ENCODE results near the gene CTNNBL1.

The CTNNBL1 gene

GRCh38 chr20:37737826-37738420, 44.1 kb downstream of the CTNNBL1 start:
- DNase-seq (ENCODE audit: low spot score): no peak

DNA sequence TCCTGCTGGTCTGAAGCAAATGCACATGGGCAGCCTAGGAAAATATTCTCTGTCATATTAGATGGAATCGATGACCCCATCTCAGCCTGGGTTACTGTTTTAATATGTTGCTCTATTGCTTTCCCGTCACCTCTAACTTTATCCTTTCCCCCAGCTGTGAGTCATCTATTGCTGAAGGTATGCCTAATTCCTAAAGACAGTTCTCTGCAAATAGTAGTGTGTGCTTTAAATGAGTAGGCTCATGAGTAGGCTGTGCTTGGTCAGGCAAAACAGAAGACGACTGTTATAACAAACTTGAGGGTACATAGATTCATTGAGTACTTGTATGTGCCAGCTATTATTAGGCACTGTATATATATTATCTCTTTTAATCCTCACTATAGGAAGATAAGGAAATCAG, 47.2 kb downstream of the CTNNBL1 start:
- no peak for DNase-seq (ENCODE audit: low spot score)

GRCh38 chr20:37741570-37741969, 47.7 kb downstream of the CTNNBL1 start:
- DNase-seq (ENCODE audit: low spot score): no peak

DNA sequence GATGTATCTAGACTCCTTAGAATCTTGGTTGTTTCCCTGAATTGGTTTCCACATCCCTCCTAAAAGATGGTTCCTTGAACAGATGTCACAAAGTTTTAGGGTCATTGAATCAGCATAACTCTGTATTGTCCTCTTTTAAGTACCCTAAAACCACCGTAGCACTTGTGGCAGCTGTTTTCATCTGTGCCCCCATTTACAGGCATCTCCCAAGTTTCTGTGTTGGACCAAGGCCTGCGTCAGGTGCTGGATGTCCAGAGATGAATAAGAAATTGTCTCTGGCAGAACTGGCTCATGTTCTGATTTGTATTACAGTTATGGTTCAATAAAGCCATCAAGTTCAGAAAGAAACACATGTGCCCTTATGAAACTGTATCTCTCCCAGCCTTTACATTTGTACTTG, 48.3 kb downstream of the CTNNBL1 start:
- no peak for DNase-seq (ENCODE audit: low spot score)

- DNase-seq (ENCODE audit: low spot score): no peak
Measured at GRCh38 chr20:37744347-37744746, 50.5 kb downstream of the CTNNBL1 start.

DNA sequence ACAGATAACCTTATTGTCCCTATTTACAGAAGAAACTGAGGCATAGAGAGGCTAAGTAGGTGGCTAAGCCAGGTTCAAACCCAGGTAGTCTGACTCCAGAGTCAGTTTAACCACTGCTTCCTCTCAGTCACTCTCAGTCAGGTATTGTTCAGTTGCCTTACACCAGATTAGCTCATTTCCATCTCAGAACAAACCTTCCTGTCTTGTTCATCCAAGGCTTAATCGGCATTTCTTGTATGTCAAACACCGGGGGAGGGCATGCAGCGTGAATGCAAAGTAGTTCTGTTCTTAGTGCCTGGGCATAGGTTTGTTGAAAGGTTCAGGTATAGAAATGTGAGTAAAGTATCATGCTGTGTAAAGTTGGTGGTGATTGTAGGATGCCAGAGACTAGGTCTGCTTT, 51.7 kb downstream of the CTNNBL1 start:
- DNase-seq (ENCODE audit: low spot score): peak; percentile 6

GRCh38 chr20:37748015-37748414, 54.2 kb downstream of the CTNNBL1 start:
- no peak for DNase-seq (ENCODE audit: low spot score)

- DNase-seq (ENCODE audit: low spot score): no peak
Measured at GRCh38 chr20:37749218-37749617, 55.4 kb downstream of the CTNNBL1 start.

DNA sequence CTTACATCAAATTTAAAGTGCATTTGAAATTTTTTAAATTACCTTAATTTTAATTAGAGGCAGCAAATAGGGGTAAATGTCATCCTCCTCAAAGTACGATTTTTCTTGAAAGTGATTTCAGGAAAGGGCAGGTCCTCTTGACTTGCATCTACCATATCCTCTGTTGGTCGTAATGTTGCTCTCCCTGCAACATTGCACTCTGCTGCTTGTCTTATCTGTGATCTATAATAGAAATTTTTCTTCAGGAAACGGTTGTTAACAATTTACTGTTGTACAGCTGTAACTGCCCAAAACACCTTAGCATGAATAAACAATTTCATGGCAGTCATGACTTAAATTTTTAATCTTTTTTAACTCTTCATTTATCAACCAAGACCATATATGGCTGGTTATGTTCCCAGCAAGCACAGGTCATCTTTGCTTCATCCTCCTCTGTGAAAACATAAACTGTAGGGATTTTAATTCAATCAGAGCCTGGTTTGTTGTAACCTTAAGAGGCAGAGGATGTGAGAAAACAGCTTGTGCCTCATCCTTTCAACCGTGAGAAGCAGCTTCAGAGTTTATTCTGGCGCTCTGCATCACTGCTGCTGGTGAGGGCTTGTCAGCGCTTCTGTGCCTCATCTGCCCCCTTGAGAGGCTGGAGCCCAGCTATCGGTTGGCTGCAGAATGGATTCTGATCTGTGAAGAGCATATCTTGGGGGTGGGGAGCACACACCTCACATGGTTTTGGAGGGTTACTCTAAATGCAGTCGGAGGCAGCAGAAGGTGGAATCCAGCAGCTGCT, 56.0 kb downstream of the CTNNBL1 start:
- DNase-seq (ENCODE audit: low spot score): peak; percentile 19

- DNase-seq (ENCODE audit: low spot score): no peak
Measured at GRCh38 chr20:37755665-37756064, 61.8 kb downstream of the CTNNBL1 start.

GRCh38 chr20:37756234-37756633, 62.4 kb downstream of the CTNNBL1 start:
- DNase-seq (ENCODE audit: low spot score): no peak

DNA sequence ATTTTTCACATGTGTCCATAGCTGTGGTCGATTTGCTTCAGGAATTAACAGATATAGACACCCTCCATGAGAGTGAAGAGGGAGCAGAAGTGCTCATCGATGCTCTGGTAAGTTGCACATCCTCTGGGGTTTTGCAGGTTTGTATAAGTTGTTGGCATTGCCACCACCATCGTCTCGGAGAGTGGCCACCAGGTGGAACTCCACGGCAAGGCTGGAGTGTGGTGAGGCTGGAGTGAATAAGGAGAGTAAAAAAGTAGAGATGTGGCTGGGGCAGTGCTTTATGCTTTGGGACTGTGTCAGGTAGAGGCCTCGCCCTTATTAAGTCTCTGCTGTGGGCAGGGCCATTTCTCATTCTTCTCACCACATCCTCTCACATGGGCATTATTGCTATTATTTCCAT, 63.7 kb downstream of the CTNNBL1 start:
- DNase-seq (ENCODE audit: low spot score): no peak

DNA sequence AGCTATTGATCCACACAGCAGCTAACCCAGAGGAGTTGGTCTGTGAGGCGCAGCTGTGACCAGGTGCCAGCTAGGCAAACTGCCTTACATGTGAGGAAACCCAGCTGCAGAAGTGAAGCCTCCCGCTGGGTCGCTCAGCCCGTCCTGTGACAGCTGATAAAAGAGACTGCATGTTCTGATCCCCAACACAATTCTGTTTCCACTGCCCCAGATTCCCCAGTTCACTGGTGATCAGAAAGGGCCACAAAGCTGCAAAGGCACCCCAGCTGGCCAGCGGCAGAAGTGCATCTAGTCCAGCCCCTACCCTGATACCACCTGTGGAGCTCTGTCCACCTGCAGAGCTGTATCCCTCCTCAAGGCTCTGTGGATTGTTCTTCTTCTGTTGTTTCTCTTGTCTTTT, 64.5 kb downstream of the CTNNBL1 start:
- DNase-seq (ENCODE audit: low spot score): no peak

DNA sequence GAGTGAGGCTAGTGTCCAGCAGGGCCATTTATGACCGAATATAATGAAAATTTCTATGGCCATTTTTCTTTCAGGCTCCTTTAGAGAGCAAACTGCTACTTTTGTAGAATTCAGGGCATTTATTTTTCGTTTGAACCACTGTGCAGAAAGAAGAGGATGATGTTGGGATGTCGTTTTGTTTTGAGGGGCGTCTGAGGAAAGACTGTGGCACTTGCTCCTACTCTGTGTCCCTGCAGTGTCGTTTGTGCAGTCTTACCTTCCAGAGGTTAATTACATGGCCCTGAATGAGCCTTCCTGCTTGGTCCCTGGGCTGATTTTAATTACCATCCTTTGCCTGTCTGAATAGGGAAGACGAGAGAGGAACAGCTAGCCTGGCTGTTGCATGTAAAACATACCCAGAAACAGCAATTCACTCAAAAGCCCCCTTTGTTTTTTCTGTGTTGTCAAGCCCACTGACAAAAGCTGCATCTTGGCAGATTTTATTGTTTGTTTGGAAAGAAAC, 65.3 kb downstream of the CTNNBL1 start:
- no peak for DNase-seq (ENCODE audit: low spot score)

DNA sequence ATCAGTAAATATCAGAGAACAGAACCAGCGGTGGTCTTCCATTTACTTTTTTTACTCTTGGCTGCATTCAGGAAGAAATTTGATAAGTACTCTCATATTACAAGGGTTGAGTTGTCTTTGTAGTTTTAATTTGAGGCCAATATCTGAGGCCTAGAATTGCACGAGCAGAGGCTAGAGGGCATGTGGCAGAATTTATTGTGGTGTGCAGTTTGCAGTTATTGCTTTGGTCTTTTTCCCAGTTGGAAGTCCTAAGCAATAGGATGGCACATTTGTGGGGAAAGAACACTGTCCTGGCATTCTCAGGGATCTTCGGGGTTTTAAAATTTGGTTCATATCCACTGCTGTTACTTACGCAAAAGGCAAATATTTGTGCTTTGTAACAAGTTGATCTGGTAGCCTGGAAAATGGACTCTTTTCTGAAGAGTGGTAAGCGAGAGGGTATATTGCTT, 66.0 kb downstream of the CTNNBL1 start:
- no peak for DNase-seq (ENCODE audit: low spot score)

GRCh38 chr20:37760322-37760721, 66.5 kb downstream of the CTNNBL1 start:
- no peak for DNase-seq (ENCODE audit: low spot score)

DNA sequence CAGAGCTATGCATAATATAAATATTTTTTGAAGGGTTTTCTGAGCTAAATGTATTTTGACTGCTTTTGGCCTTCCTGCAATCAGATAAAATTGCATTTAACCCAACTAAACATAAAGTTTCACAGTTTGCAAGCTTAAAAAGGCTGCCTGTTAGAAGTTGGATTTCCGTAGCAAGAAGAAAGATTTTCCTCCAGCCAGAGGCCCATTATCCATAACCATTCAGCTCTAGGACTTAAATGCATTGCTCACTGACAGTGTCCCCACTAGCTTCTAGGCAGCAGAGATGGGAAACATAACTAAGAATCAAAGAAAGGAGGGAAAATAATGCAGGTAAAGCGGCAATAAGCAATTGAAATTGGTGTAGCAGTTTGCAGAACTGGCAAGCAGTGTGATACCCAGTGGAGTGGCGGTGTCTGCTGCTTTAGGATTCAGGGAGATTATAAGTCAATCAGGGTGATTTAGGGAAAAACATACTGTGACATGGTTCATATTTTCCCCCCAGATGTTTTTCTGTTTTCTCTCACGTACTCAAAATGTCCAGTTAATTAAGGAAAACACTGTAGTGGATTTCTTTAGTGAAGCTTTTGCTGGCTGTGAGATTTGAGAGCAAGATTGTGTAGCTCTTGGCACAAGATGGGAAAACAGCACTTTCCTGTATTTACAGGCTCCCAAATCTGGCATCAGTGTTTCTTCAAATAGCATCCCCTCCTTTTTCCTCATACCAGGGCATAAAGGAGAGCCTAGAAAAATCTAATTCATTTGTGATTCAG, 69.1 kb downstream of the CTNNBL1 start:
- DNase-seq (ENCODE audit: low spot score): no peak

GRCh38 chr20:37764333-37764935, 70.6 kb downstream of the CTNNBL1 start:
- DNase-seq (ENCODE audit: low spot score): no peak

GRCh38 chr20:37770908-37771307, 77.1 kb downstream of the CTNNBL1 start:
- no peak for DNase-seq (ENCODE audit: low spot score)

- DNase-seq (ENCODE audit: low spot score): no peak
Measured at GRCh38 chr20:37773291-37773826, 79.5 kb downstream of the CTNNBL1 start.

DNA sequence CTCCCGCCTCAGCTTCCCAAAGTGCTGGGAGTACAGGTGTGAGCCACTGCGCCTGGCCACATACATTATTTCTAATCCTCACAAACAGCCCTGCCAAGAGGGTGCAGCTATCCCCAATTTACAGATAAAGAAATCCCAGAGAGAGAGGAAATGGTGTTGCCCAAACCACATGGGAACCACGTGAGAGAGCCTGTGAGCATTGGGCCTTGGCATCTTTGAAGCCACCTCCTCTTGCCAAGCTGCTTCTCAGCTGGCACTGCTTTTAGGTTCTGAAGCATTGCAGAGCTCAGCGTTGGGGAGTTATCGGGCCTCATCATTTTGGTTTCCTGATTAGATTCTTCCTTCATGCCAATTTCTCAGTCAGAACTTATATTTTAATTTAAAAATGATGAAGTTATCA, 80.3 kb downstream of the CTNNBL1 start:
- no peak for DNase-seq (ENCODE audit: low spot score)

- DNase-seq (ENCODE audit: low spot score): no peak
Measured at GRCh38 chr20:37775200-37775599, 81.4 kb downstream of the CTNNBL1 start.

All from NAMALWA (cell line).